HG03108 (cell line): Measurements from ENCODE around the gene CAMTA1.

Source experiments
- ATAC-seq: cut with Tn5 transposase; IDR thresholded peaks from one replicate; pipeline ENCODE4 v1.9.1; 2021; ENCODE audit warnings: moderate library complexity; ENCODE audit not compliant: unreplicated experiment

The CAMTA1 gene

DNA sequence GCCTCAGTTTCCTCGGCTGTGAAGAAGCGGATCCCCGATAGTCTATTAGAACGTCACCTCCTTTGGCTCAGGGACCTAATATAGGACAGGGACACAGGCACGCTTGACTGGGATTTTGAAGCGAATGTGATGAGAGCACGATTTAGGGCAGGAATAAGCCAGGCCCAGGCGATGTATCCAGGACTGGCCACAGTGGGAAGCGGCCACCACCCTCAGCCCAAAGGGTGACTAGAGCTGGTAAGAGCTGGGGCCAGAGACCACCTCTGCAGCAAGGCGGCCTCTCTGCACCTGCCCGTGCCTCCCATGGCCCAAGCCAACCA is 885.9 kb downstream of the CAMTA1 start:
- no peak for ATAC-seq

DNA sequence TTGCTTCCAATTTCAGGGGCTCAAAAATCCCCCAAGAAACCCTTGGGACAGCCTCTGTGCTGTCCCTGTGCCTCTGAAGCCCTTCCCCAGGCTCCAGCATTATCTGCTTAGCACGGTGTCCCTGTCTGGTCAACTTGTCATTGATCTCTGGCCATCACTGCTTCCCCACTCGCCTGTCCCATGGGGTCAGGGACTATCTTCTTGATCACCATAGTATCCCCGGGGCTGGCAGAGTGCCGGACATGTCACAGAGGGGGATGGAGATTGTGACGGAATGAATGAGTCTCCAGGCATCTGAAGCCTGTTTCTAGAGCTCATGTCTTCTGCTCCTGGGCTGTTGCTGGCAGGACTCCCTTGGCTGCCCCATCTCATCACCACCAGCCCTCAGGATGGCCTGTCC is 886.4 kb downstream of the CAMTA1 start:
- ATAC-seq = no peak

DNA sequence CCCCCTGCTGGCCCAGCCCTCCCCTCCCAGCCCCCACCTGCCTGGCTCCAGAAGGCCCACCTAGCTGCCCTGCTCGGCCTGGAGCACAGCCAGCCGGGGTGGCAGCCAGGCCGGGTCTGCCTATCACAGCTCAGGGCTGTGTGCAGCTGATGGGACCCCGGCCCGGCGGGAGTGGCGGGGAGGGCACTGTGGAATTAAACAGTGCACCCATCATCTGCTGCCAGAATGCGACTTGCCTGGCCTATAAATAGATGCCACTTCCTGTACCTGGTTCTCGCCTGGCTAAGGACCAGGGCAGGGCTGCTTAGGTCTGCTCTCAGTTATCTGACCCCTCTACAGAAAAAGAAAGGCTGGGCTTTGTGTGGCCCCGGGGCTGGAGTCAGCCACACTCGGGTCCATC is 887.6 kb downstream of the CAMTA1 start:
- ATAC-seq = no peak

DNA sequence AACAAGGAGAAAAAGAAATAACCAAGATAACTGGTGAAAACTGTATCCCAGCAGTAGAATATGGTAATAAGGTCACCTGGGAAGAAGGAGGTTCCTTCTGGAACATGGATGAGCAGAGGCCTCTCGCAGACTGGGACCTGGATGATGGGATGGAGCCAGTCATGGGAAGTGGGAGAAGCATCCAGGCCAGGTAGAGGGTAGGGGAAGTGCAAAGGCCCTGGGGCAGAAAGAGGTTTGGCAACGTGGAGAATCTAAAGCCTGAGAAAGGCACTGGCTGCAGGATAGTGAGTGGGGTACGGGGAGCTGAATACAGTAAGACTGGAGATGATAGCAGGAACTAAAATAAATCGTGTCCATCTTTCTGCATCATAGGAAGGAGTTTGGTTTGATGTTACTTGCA is 889.7 kb downstream of the CAMTA1 start:
- ATAC-seq = no peak

DNA sequence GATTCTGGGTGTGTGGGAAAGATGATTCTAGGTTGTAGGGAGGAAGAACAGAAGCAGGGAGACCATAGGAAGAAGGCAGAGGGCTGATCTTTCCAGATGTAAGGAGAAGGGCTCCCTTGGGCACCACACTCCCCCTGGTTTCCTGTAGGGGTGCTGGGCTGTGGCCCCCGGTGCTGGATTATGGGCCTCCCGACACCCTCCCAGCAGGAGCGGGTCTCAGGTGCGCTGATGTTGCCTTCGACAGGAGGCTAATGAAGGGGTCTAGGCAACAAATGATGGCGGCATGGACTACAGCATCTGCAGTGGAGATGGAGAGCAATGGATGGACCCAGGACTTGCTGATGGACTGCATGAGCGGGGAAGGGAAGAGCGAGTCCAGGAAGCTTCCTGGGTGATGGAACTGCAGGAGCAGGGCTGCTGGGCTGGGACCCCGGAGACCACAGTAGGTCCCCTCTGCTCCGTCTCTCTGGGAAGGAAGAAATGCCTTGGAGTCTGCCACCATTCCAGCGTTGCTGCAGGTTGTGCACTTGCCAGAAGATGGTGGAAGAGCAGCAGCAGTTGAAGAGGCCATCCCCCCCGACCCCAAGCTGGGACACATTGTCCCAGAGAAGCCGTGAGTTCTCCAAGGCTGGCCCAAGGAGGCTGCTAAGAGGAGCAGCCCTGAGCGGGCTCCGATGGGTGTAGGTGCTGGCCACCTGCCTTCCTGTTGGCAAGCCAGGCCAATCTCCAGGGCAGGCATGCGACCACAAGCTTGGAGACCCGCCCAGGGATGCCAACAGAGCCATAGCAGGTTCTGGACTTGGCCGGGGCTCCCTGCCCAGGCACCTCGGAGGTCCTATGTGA is 890.4 kb downstream of the CAMTA1 start:
- no peak for ATAC-seq

DNA sequence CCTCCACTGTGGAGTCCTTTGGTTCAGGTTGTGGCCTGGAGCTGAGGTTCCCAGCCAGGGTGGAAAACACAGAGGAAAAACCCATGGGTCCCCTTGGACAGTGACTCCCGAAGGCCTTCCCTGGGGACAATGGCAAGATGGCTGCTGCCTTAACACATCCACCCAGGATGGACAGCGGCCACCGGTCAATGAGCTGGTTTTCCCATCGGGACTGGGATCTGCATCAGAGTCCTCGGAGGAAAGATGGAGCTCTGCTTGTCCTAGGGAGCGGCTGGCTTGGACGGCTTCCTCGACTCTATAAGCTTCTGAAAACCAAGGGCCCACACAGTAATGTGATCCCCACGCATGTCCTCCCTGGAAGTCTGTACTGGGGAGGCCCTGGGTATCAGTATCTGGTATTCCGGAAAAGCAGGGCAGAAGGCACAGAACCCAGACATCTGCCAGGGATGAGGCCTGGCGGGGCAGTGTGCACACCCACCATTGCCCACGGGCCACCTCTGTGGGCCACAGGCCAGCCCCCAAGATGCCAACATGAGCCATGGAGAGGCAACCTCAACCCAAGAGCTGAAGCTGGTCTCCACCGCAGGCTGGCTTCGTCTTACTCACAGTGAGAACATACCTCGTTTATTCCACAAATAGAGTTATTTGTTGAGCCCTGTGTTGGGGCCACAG is 891.2 kb downstream of the CAMTA1 start:
- ATAC-seq = no peak

DNA sequence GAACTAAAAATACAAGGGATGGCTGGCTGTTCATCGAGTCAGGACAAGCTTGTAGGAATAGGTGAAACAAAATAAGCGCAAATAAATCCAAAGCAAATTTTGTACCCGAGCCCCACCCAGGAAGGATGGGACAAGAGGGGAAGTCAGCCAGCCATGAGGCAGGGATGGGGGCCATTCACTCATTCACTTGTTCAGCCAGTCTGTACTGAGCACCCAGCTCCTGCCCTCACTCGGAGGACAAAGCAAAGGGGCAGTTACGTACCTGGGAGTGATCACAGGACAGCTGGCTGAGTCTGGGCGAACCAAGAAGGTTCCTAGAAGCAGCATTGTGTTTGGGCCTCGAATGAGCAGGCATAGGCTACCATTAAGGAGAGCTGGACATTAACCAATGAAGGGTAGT is 891.9 kb downstream of the CAMTA1 start:
- ATAC-seq = no peak

DNA sequence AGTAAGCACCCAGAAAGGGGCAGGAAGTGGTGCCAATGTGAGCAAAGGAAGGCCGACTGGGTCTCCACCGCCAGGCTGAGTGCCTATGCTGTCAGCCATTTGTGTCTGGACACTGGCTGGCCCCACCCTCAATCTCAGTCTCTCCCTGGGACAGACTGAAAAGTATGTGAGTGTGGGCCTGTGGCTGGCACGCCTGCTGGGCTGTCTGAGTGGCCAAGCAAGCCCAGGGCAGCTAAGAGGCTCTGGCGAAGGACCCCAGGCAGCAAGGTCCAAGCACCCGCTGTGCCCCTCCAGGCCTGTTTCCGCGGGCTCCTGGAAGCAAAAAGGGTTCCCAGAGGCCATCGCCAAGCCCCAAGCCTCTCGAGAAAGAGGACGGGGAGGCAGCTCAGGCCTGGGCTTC is 892.6 kb downstream of the CAMTA1 start:
- no peak for ATAC-seq

DNA sequence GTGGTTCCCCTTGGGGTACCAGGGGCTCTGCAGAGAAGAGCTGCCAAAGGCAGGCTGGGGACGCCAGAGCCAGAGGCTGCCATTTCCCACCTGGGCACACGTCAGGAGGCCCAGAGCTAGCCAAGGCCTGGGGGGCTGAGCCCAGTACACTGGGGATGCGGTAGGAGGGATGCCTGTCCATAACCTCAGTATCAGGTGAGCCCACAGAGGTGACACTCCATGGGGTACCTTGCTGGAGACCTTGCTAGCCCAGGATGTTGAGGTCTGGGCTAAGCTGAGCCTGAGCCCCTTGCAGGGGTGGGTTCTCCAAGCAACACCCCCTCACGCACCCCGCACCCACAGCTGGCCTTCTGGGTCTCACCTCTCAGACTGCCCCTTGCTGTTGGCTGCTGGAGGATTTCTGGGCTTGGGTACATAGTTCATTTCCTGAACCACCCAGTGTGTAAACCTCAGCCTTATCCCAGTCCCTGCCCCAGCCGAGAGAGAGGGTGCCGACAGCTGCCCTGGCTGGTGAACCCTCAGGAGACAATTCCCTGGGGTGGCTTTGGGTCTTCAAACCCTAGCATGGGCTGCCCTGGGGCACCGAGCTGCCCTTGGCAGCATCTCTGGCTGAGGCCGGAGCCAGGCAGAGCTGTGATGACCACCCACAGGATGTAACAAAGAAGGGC is 893.4 kb downstream of the CAMTA1 start:
- no peak for ATAC-seq

DNA sequence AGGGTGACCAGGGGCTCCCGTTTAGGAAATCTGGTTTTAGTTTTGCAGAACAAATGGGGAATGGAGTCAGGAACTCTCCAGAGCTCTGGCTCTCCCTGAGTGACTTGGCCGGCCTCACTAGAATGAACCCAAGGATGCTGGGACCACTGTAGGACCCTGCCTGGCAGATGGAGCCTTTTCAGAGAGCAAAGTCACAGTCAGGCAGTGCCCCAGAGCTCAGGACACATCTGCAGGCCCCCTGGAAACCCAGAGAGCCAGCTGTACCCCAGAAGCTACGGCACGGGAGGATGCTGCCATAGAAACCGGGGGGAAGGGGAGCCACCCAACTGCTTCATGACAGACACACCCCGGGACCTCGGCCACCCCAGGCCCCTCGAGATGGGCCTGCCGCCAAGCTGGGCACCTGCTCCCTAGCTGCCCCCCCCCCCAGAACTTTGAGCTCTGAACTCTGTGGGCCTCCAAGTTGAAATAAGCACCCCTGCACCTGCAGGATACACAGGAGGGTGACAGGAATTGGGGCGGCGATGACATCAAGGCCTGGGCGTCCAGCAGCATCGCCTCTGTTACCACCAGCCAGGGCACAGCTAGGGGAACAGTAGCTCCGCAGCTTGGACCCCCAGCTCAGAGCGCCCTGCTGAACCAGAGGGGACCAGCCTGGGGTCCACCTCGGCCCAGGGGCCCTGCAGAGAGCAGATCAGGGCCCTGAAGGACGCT is 894.1 kb downstream of the CAMTA1 start:
- no peak for ATAC-seq

DNA sequence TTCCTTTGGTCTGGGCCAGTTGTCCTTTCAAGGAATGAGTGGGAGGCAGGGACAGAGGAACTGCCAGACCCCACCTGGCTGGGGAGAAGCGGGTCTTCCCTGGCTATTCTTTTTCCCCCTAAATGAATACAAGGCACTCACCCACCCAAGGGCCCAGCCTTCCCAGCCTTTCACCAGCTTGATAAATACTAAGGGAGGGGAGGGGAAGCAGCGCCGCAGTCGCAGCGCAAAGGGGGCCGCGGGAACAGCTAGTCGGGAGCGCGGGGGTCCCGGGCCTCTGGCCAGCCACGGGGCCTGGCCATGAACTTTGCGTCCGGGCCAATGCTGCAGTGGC is 894.6 kb downstream of the CAMTA1 start:
- no peak for ATAC-seq

DNA sequence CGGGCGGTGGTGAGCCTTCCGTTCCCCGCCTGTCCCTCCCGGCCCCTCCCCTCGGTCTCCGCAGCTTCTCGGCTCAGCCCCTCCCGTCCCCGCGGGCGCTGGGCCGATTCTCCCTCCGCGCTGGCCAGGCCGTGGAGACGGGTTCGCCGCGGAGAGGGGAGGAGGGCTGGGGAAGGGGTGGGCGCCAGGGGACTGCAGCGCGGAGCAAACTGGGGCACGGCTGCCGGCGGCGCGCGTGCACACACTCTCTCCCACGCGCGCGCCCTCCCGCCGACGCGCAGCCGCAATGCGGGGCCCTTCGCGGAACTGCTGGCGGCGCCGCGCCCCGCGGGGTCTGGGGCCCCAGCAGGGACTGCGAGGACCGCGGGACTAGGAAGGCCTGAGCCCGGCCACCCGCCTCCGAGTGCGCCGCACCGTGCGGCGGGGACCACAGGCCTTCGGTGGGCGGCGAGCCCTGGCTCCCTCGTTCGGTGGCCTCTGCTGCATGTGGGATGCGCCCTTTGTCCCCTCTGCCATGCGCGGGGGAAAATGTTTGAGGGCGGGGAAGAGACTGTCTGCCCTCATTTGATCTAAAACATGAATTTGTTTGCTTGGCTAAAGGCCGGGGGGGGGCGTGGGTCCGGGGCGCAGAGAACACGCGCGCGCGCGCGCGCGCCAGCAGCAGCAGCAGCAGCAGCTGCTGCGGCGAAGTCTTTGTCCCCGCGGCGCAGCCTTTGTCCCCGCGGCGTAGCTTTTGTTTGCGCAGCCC is 895.1 kb downstream of the CAMTA1 start:
- ATAC-seq = no peak

DNA sequence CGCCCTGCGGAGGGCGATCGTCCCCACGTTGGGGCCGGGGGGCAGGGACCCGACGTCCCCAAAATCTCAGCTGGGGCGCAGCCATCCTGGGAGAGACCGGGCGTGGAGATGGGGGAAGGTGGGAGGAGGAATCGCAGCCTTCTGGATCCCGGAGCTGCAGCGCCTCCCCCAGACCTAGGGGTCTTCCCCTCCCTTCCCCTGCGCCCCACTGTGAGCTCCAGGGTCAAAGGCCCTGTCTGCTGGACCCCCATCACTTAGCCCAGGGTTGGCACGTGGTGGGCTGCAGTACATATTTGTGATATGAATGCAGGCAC is 895.7 kb downstream of the CAMTA1 start:
- ATAC-seq = no peak

DNA sequence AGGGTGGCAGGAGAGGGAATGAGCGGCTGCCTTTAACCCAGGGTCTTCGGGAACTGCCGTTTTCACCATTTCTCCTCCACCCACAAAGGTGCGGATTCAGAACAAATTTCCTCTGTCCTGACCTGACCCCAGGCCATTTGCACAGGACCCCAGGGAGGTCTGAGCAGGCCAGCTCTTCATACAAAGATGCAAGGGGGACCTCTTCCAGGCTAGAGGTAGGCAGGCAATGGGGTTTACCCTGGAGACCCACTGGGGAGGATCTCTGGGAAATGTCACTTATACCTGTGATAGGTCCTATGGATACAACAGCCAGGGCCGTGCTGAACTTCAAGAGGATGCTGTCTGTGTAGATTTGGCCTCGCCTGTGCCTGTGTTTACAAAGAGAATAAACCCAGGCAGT is 896.1 kb downstream of the CAMTA1 start:
- no peak for ATAC-seq

DNA sequence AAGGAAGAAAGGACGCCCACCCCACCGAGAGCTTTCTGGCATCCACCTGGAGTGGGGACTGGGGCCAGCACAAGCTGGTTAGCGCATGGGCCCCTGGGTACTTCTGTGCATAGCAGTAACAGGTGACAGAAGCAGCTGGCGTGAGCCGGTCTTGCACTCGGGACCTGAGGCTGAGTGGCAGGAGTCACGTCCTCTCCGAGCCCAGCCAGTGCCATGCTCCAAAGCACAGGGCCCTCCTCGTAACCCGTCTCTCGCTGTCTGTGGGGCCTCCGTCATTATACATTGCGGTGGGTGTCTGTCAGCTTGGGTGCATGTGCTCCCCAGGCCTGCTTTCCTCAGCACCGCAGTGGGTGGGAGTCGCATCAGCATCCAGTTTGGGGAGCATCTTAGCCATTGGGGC is 898.3 kb downstream of the CAMTA1 start:
- ATAC-seq = no peak

DNA sequence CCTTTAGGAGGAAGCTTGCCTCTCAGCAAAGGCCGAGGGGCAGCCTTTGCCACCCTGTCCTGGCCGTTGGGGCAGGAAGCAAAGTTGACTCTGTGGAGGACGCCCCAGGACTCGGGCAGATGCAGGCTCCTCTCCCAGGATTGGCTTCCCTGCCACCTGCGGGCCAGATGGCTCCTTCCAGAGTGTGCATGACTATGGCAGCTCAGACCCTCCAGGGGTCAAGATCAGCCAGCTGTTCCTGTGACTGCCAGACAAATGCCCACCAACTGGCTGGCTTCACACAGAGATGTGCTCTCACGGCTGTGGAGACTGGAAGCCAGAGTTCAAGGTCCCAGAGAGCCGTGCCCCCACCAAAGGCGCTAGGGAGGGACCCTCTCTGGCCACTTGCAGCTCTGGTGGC is 898.9 kb downstream of the CAMTA1 start:
- no peak for ATAC-seq

DNA sequence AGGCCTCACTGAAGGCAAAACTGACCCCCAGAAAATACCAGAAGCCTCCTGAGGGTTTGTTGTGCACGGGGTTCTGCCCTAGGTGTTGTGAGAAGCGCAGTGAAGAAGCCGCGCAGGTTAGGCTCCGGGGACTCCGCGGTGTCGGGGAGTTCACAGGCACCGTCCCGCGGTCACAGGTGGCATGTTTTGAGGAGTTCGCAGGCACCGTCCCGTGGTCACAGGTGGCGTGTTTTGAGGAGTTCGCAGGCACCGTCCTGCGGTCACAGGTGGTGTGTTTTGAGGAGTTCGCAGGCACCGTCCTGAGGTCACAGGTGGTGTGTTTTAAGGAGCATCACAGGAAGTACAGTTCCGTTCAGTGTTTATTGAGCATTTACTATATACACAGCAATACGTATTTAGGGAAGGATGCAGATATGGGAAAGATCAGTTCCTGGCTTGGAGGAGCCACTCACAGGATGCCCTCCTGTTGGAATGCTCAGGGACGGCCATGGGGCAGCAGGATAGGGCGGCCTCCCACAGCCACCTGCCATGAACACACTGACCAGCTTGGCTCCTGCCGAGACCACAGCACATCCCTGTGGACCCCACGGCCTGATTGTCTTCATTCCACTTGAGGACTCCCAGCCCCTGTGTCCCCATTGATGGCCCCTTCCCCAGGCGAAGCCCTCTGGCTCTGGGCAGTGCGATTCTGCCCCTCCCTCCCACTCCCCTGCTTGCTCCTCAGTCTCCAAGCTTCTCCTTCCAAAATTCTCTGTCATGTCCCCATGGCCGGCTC is 899.8 kb downstream of the CAMTA1 start:
- no peak for ATAC-seq

DNA sequence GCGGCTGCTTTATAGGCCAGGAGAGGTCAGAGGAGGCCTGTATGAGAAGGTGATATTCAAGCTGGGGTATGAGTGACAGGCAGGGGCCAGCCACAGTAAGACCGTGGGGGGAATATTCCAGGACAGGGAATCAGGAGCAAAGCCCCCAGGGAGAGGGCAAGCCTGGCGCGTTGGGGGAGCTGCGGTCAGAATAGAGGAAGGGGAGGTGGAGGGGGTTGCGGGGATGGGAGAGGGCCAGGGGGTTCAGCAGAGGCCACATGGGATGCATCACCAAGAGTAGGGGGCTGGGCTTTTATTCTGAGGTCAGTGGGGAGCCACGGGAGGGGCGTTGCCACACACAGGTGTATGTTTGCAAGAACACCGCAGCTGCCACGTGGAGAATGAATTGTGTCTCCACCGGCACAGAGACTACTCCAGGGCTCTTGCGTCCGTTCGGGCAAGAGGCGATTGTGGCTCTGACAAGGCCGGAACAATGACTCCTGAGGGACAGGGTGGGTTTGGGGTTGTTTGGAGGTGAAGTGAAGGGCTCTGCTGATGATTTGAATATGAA is 901.1 kb downstream of the CAMTA1 start:
- ATAC-seq = no peak

DNA sequence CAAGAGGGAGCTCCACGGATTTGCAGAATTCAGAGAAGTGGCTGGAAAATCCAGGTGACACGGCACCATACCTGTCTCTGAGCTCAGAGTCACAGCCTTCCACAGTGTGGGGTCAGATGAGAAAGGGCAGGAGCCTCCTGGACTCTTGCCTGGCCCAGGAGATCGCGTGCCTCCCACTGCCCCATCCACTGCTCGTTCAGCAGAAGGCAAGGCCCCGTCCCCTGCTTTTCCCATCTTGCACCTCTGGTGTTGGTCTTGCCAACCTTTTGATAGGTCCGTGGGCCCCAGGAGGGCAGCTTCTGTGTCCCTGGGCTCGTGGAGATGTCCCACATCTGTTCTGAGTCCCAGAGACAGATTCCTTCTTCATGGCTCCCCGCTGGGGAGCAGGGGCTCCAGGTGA is 902.2 kb downstream of the CAMTA1 start:
- ATAC-seq = no peak

DNA sequence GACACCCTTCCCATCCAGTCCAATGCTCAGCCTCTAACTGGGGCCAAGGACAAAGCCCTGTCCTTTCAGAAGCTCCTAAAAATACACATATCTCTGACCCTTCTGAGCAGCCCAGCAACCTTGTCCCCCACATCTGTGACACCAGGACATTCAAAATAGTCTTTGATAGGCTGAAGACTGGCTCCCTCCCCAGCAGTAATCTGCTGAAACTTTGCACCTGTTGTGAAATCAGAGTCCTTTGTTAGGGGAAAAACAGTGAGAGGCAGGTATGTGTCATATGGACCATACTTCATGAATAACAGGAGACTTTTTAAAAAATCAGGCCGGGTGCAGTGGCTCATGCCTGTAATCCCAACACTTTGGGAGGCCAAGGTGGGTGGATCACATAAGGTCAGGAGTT is 903.4 kb downstream of the CAMTA1 start:
- no peak for ATAC-seq
